ENCODE results near the gene CLVS2.

Gene CLVS2

DNA sequence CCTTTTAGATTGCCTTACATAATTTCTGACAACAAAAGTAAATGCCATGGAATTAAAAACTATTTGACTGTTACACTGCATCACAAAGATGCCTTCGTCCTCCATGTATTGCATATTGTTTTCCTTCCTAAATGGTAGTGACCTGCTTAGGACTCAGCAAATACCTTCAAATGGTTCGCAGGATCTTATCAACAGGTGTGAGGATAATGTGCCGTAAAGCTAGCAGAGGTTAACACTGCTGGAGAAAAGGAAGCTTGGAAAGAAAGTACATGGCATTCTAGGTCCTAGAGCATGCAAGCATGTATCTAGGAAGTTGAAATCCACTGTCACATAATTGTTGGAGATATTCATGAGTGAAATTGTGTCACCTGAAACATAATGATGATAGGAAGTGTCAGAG, 5.5 kb downstream of the CLVS2 start:
- no peak overlapping the region for H2AFZ ChIP-seq
- no peaks in the 10 kb centered on the region for H3K36me3 ChIP-seq (ENCODE audit: control insufficient read depth, insufficient read depth, low read length)
- no peak overlapping the region for H3K9ac ChIP-seq
- no peaks in the 10 kb centered on the region for H3K4me1 ChIP-seq
- no peak overlapping the region for H3K4me3 ChIP-seq (ENCODE audit: low read depth, low read length)
- peaks cover 4% of the 10 kb centered on the region for H3K27me3 ChIP-seq (ENCODE audit: control insufficient read depth, insufficient read depth, low read length)
- TF ChIP-seq CTCF (IDR thresholded peaks at IDR 0.05), result no peak
- H3K4me2 ChIP-seq (ENCODE audit: low read length), result no peak overlapping the region
- no peak overlapping the region for H3K27ac ChIP-seq
- no peaks in the 10 kb centered on the region for H3K9me3 ChIP-seq (ENCODE audit: control insufficient read depth, low read length)
- H3K79me2 ChIP-seq, result no peaks in the 10 kb centered on the region

GRCh38 chr6:123007885-123008284, 11.8 kb downstream of the CLVS2 start:
- H3K27ac ChIP-seq, result no peak overlapping the region
- H3K9me3 ChIP-seq (ENCODE audit: control insufficient read depth, low read length), result no peaks in the 10 kb centered on the region
- H3K4me2 ChIP-seq (ENCODE audit: low read length), result no peak overlapping the region
- H3K4me3 ChIP-seq (ENCODE audit: low read depth, low read length), result no peak overlapping the region
- H3K9ac ChIP-seq, result no peak overlapping the region
- H3K27me3 ChIP-seq (ENCODE audit: control insufficient read depth, insufficient read depth, low read length), result peaks cover 4% of the 10 kb centered on the region
- H2AFZ ChIP-seq, result no peak overlapping the region
- no peaks in the 10 kb centered on the region for H3K36me3 ChIP-seq (ENCODE audit: control insufficient read depth, insufficient read depth, low read length)
- TF ChIP-seq CTCF (IDR thresholded peaks at IDR 0.05), result no peak
- H3K79me2 ChIP-seq, result no peaks in the 10 kb centered on the region
- H3K4me1 ChIP-seq, result no peaks in the 10 kb centered on the region

GRCh38 chr6:123009059-123009458, 13.0 kb downstream of the CLVS2 start:
- Histone ChIP-seq H3K4me1 (no peaks in the 10 kb centered on the region), H3K9ac (no peak overlapping the region), H3K9me3 (ENCODE audit: control insufficient read depth, low read length) (no peaks in the 10 kb centered on the region), H3K79me2 (no peaks in the 10 kb centered on the region), H2AFZ (no peak overlapping the region), H3K27ac (no peak overlapping the region), H3K36me3 (ENCODE audit: control insufficient read depth, insufficient read depth, low read length) (no peaks in the 10 kb centered on the region), H3K4me3 (ENCODE audit: low read depth, low read length) (no peak overlapping the region), H3K4me2 (ENCODE audit: low read length) (no peak overlapping the region), H3K27me3 (ENCODE audit: control insufficient read depth, insufficient read depth, low read length) (no peaks in the 10 kb centered on the region)
- no peak for TF ChIP-seq CTCF (IDR thresholded peaks at IDR 0.05)

DNA sequence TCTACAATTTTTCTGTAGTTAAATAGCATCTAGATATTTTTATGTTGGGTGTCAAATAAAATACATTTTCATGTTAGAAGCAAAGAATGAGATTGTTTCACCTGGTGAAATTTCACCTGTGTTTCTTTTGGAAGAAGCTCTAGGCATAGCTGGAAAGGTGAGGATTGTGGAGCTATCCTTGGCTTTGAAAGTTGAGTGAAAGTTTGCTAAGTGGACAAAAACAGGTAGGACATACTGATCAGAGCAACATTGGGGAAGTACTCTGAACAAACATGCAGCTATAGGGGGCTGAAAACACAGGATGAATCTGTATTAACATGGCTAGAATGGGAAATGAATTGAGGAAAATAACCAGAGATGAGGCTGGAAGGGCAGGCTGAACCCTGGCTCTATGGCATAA, 18.8 kb downstream of the CLVS2 start:
- H3K4me3 ChIP-seq (ENCODE audit: low read depth, low read length), result no peak overlapping the region
- H3K4me1 ChIP-seq, result no peaks in the 10 kb centered on the region
- no peak overlapping the region for H3K4me2 ChIP-seq (ENCODE audit: low read length)
- no peaks in the 10 kb centered on the region for H3K9me3 ChIP-seq (ENCODE audit: control insufficient read depth, low read length)
- no peaks in the 10 kb centered on the region for H3K79me2 ChIP-seq
- H3K9ac ChIP-seq, result no peak overlapping the region
- no peaks in the 10 kb centered on the region for H3K36me3 ChIP-seq (ENCODE audit: control insufficient read depth, insufficient read depth, low read length)
- TF ChIP-seq CTCF (IDR thresholded peaks at IDR 0.05), result no peak
- H2AFZ ChIP-seq, result no peak overlapping the region
- H3K27me3 ChIP-seq (ENCODE audit: control insufficient read depth, insufficient read depth, low read length), result no peaks in the 10 kb centered on the region
- H3K27ac ChIP-seq, result no peak overlapping the region

DNA sequence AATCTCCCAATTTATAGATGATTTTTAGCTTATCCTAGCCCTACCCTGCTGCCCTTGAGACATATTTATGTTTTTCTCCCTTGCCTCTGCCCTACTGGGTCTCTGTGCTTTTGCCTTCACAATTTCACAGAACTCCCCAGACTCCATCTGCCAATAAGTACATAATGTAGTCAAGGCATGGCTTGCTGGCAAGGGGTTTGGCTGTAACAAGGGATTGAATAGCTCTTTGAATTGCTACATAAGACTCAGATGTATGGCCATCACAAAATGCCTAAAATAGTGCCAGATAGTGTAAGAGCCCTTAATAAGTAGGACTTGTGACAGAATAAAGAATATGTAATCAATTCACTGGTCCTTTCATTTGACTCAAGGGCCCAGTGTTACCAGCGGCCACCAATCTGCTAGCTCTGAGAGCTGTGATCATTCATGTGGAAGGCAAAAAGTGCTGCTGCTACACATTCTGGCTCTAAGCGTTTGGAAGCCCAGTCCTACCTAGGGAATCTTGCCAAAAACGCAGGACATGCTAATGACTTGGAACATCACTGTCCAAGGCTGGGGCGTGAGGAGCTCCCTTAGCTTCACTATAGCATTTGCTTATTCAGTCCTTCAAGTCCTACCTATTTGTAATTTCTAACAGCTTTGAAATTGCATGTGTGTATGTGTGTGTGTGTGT, 20.5 kb downstream of the CLVS2 start:
- Histone ChIP-seq H3K79me2 (no peaks in the 10 kb centered on the region), H2AFZ (no peak overlapping the region), H3K27ac (no peak overlapping the region), H3K4me3 (ENCODE audit: low read depth, low read length) (no peak overlapping the region), H3K4me2 (ENCODE audit: low read length) (no peak overlapping the region), H3K9me3 (ENCODE audit: control insufficient read depth, low read length) (no peaks in the 10 kb centered on the region), H3K27me3 (ENCODE audit: control insufficient read depth, insufficient read depth, low read length) (no peaks in the 10 kb centered on the region), H3K36me3 (ENCODE audit: control insufficient read depth, insufficient read depth, low read length) (no peaks in the 10 kb centered on the region), H3K4me1 (no peaks in the 10 kb centered on the region), H3K9ac (no peak overlapping the region)
- no peak for TF ChIP-seq CTCF (IDR thresholded peaks at IDR 0.05)

All from parathyroid adenoma (tissue), 2 donors.